COLO668 (cell line): ENCODE data around the gene ZNF827.

Experiments used
- DNase-seq: peaks from one replicate; lab custom pipeline; 2025; ENCODE audit not compliant: unreplicated experiment; lab: John Stamatoyannopoulos, UW

ZNF827 gene

DNA sequence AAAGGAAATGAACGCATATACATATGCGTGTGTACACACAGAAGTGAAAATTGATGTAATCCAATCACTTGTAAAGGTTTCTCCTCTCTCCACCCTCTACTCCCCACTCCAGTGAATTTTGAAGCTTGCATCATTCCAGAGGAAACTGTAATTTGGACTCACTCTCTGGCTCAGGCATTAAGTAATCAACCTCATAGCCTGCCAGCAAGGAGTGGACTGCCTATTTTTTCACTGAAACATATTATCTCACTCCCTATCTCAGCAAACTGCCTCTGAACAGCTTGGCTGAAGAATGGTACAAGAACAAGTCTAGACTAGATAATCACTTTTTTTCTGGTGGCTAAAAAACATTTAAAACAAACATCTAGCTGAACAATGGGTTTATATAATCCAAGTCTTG is 134.5 kb downstream of the ZNF827 start:
- DNase-seq = no peak

DNA sequence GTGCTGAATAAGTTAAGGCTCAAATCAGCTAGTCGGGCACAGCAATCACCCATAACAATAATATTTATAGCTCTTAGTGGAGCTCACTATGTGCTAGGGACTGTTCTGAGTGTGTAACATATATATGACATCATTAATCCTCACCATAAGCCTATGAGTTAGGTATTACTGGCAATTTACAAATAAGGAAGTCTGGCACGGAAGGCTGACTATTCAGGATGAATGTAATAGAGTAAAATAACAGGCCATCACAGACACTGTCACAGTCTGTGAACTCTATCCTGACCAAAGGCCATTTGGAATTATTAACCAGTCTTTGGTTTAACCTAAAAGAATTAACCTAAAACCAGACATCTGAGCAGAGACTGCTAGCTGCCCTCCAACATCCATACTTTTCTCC is 139.4 kb downstream of the ZNF827 start:
- DNase-seq = no peak

DNA sequence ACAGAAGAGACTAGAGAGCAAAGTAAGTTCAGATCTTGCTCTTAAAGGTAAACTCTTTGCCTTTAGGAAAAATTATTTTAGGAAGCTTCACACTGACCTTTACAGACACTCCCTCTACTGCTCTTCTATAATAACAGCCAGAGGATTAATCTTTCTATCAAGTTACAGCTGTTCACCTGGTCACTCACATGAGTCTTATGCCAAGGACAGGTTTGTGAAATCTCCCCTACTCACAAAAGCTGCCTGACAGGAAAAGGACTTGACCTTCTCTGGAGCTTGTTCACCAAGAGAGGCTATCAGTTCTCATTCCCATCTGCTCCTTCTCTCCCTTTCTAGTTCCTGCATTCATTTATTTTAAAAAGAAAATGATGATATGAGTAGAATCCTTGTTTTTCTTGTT is 141.3 kb downstream of the ZNF827 start:
- no peak for DNase-seq

DNA sequence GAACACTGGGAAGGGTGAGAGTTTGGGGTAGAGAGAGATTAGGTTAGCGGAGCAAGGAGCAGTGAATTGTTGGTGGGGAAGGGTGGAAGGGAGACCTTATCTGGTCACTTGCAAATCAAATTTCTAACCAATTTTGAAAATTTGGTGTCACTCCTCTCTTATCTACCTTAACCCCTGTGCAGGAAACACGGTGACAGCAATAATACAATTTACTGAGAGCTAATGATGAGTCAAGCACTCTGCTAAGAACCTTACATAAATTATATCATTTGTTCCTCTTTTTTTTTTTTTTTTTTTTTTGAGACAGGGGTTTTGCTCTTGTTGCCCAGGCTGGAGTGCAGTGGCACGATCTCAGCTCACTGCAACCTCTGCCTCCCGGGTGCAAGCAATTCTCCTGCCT is 142.3 kb downstream of the ZNF827 start:
- no peak for DNase-seq

DNA sequence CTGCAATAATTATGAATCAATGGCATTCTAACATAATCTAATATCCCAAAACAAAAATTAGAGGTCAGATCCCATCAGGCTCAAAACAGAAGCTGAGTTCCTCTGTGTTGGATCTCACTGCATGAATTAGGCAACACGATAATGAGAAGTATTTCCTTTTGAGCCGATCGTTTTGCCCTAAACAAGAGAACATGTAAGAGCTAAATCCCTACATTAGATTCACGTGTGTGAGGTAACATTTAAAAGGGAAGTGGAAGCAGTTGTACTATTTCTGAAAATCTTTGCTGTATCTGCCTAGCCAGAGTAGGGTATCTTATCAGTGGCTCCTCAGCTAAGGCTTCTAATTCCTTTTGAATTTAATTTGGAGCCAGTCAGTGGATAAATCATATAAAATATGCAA is 143.1 kb downstream of the ZNF827 start:
- no peak for DNase-seq

DNA sequence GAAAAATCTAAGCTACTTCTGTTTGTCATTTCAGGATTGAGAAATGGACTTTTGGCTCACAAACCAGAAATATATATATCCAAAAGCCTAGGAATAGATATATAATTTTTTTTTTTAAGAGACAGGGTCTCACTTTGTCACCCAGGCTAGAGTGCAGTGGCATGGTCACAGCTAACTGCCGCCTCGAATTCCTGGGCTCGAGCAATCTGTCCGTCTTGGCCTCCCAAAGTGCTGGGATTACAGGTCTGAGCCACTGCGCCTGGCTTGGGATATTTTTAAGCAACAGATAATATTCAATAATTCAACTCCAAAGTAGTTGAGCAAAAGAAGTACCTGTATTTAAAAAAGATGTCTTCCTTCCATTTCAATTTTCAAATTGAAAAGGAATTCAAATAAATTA is 146.2 kb downstream of the ZNF827 start:
- DNase-seq = no peak

DNA sequence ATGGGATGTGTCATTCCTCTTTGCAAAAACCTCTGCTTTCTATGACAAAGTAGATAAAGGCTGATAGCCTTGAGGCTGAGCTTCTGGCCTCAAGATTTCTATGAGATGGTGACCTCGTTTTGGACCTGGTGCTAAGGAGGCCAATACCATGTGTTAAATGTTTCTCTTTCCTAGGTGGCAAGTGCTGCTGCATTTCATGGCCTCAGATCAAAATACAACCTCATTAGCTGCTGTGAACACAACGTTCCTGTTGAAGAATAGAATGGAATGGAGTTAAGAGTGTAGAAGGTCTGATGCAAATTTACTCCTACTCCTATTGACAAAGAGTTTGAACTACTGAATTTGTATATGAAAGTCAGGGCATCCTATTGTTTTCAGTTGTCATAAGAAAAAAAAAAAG is 146.6 kb downstream of the ZNF827 start:
- no peak for DNase-seq

DNA sequence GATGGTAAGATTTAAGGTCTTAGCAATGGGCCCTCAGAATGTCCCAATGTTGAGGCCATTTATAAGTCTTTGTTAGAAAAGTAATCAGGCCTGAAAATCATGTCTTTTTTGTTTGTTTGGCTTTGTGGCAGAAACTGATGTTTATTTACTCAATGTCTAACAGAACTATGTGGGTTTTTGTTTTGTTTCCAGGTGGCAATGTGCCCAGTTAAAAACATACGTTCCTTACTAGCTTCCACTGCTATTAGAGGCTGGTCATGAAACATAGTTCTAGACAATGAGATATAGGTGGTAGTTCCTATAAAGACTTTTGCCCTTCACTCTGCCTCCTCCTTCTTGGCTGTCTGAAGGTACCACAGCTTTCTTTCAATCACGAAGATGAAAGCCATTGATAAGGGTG is 149.9 kb downstream of the ZNF827 start:
- DNase-seq = no peak

DNA sequence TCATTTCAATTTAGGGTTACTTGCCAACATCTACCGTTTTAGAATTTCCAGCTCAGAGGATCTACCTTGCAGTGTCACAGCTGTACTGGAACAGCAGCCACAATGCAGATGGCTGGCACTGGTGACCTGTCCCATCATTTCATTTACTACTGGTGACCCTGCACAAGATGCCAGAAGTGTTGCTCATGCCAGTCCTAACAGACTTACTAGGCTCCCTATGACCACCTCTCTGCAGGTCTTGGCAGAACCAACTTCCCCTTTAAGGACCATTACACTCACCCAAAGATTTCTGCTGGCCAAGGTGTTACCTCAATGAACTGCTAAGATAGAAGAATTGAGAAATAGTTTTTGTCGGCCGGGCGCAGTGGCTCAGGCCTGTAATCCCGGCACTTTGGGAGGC is 151.8 kb downstream of the ZNF827 start:
- DNase-seq = no peak

DNA sequence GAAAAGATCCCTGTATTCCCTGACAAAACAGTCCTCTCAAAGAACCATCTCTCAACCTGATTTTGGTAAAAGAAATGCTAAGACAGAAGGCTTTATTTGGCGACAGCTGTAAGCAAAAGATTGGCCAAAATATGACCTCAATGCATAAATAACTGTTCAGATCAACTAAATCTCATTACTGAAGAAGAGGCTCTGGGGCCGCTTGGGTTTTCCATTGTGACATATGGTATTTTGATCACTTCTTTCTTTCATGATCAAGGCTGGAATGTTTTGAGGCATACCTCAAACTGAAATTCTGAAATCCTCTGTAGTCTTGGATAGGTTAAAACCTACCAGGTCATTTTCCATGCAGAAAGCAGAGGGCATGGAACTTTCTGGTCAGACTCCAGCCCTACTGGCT is 152.4 kb downstream of the ZNF827 start:
- DNase-seq = no peak

DNA sequence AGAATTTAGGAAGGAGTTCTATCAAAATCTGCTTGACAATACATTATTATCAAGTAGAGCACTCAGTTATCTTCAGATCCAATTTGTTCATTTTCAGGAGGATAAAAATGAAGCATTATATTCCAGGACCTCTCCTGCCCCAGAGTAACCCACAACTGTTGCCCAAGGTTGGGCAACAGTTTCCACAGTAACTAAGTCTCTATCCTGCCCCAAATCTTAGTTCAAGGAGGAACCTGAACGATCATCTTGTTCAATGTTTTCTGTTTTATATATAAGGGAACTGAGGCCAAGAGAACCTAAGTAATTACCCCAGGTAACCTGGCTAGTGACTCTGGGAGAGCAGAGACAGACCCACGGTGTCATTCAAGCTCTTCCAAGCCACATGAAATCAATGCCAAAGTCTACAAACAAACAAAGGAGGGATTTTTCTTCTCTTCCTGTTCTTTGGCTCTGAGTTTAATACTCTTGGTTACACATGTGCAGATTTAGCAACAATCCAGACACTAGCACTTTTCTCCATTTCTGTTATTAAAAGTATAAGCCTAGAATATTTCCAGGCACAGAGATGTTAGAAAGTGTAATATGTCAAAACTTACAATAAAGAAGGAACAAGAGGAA is 153.1 kb downstream of the ZNF827 start:
- DNase-seq = no peak

DNA sequence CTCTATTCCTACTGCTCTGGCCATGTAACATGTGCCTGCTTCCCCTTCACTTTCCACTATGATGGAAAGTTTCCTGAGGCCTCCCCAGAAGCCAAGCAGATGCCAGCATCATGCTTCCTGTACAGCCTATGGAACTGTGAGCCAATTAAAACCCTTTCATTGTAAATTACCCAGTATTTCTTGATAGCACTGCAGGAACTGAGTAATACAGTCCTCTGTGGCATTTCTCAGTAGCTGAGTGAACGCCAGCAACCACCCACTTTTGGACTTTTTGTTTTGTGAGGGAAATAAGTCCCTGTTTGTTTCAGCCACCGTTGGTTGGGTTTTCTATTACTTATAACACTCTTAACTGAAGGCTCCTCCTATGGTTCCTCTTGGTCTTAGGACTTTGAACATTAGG is 154.6 kb downstream of the ZNF827 start:
- no peak for DNase-seq

DNA sequence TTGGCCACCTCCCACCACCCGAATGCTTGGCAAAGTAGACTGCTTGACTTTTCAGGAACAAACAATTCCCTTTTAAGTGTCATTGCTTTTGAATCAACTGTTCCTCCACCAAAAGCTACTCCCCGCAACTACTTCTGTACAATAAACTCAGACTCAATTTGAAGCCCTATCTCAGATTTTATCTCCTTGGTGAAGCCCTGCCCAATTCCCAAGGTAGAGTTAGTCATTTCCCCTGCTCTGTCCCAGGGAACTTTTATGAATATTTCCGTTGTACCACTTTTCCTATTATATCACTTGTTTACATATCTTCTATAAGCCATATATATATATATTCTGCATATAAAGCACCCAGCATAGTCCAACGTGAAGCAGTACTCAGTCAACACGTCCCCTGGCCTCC is 155.9 kb downstream of the ZNF827 start:
- no peak for DNase-seq

DNA sequence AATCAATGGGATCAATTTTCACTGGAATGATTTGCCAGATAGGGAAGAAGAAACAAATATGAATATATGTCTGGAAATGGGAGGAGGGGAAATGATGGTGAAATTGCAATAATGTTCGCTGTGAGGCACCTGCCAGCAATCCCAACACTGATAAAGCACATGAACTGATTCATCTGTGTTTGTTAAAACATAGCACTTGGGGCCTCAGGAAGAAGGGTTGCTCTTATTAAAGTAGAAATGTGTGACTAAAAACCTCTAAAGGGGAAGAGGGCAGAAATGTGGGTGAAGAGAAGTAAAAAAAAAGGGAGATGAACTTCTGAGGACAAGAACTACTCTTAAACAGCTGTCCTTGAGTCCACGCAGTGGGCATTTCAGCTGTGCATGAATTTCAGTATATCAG is 157.3 kb downstream of the ZNF827 start:
- DNase-seq = no peak

DNA sequence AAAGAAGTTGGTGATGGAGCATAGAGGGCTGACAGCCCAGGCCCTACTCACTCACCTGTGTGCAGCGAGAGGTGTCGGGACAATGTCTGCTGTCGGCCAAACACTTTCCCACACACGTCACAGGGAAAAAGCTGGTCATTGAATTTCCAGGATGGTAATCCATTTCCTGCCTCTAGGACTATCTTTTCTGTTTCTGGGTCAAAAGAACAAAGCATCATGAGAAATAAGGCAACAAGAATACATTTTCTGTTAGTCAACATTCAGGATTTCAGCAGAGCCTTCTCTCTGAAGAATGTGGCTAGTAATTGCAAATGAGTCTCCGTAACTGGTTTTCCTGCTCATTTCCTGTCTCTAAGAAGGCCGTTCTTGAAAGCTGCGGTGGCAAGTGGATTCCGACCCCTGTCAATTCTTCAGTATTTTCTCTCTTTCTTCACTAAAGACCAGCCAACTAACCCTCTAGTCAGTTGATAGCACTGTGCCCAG is 159.3 kb downstream of the ZNF827 start:
- DNase-seq = no peak

DNA sequence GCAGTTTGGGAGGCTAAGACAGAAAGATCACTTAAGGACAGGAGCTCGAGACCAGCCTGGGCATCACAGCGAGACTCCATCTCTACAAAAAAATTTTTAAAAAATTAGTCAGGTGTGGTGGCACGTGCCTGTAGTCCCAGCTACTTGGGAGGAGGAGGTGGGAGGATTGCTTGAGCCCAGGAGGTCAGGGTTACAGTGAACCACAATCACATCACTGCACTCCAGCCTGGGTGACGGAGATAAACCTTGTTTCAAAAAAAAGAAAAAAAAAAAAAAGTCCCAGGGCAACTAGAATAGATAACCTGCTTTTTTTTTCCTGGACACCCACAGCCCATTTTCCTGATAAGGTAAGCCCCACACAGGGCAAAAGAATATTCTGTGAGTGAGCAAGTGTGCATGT is 162.4 kb downstream of the ZNF827 start:
- no peak for DNase-seq

DNA sequence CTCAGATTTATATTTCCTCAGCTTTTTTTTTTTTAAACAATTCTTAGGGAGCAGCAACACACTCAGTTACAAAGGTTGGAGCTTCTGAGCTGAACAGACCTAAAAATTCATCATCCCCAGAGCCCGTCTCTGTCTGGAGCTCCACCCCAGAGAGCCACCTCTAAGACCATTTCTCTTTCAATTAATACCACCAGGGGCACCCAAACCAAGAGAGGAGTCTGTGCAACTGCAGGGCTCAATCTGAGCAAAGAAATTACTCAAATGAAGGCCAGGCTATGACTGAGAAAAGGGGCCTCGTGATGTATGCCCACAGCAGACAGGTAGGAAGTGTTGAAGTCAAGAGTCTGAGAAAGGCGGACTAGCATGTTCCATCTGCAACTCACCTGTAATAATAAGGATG is 163.2 kb downstream of the ZNF827 start:
- DNase-seq = no peak

DNA sequence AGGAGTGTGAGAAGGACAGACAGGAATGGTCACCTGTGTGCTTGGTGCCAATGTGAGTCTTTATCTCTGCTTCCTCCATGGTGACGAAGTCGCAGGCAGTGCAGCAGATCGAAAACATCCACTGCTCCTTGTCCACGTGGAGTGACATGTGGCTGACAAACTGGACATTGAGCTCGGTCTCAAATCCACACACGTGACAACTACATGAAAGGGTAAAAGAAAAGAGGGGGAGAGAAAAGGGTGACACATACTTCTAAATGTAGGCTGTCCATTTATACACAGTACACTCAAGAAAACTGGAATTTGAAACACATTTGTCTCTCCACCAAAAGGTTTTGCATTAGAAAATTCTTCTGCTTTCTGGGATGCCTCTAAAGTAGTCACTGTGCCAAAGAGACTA is 164.2 kb downstream of the ZNF827 start:
- no peak for DNase-seq

DNA sequence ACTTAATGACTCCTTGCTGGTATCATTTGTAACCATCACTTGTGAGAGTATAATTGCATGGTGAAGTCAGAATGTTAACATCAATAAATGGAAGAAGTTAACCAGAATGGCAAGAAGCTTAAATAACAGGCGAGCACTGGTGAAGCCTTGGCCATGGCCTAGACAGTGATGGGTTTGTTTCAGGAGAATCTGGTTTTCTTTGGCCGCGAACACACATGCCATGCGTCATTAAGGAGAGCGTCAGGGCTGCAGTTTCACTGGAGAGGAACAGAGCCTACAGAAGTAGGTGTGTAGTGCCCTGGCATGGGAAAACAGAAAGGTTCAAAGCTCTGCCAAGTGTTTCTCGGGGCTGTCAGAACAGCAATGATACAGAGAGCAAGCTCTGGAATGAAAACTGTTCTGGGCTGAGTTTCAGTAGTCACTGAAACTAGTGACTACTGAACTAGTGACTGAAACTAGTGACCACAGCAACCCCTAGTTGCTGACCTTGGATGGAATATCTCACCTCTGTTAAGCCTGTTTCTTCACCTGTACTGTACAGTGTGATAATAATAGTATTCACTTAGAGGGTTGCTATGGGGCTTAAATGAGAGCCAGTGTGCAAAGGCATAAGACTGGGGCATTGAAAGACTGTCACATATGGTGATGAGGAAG is 164.9 kb downstream of the ZNF827 start:
- DNase-seq = no peak

DNA sequence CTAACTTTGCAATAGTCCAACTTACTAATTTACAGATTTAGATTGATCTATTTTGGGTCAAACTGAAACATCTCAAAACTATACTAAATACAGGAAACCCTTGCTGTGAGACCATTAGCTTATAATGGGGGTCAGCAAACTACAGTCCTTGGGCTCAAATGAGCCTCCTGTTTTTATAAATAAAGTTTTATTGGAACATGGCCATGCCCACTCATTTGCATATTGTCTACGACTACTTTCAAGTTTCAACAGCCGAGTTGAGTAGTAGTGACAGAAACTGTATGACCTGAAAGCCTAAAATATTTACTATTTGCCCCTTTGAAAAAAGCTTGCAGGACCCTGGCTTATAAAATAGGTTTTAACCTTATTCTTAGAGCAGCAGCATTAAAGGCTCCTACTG is 166.3 kb downstream of the ZNF827 start:
- DNase-seq = no peak

DNA sequence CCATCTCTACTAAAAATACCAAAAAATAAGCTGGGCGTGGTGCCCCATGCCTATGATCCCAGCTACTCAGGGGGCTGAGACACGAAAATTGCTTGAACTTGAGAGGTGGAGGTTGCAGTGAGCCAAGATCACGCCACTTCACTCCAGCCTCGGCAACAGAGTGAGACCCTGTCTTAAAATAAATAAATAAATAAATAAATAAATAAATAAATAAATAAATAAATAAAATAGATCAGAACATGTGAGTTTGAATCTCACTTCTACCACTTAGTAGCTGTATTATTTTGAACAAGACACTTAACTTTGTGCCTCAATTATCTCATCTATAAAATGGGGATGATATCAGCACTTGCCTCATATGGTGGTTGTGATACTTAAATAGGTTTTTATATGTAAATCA is 168.5 kb downstream of the ZNF827 start:
- DNase-seq = no peak

DNA sequence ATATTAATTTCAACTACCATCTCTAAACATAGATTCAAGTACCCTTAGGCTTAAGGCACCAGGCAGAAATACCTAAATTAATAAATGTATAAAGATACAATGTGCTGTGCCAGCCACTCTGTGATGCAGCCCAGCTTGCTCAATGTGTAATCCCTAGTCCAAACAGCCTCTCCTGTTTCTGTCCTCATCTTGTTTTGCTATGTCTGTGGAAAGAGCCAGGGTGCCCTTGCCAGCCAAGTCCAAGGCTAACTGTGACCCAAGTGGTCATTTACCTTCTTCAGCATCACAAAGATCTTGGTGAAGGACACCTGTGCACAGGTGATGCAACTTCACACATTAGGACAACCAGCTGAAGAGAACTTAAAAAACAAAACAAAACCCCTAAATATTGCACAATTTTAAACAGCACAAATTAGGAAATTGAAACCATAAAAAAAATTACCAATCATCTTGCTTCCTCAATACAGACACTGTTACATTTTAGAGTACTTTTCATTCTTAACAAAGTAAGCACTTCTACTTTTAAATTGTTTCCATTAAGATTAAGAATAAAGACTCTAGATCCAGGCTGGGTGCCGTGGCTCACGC is 169.1 kb downstream of the ZNF827 start:
- no peak for DNase-seq

DNA sequence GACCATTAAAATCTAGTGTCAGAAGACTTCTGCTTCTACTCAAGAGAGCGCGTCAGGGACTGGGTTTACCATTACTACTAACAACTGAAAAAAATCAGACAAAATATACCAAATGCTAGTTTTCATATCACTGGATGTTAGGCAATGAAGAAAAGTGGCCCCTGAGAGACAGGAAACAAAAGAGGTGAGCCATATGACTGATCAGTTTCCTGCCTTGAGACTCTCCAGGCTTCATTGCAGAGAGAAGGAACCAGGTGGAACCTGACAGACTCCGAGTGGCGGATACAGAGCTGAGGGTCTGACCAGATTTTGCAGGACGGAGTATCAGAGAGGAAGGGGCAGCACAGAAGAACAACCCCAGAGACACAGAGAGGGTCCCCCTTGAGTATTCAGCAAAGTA is 172.3 kb downstream of the ZNF827 start:
- DNase-seq = no peak
